ENCODE data around the gene GPX2. TPM values are rescaled to one million over a fixed set of nuclear protein-coding genes. Genes with fewer than 3 reads are reported as not detected.
A peak's percentile ranks its signal among the peaks of the same experiment; 100 is the strongest.

Gene GPX2
- total RNA-seq, 3 donors from 2014 or later: 171 to 590 (median 288) TPM

GRCh38 chr14:64971943-64972791, 29.6 kb upstream of the GPX2 start, which contains the start of gene RAB15:
Gene RAB15 (minus strand): TSS chr14:64972336. CDS start chr14:64972076, 260 bp downstream.
- no peaks in the 10 kb centered on the region for H3K36me3 ChIP-seq (ENCODE audit: low read depth)
- peak within 1 kb of the TSS; percentile 38 for H3K4me3 ChIP-seq
- H3K9me3 ChIP-seq: no peaks in the 10 kb centered on the region
- peaks cover 17% of the 10 kb centered on the region for H3K4me1 ChIP-seq (ENCODE audit: low read depth)
- TF ChIP-seq, protein P1, sequence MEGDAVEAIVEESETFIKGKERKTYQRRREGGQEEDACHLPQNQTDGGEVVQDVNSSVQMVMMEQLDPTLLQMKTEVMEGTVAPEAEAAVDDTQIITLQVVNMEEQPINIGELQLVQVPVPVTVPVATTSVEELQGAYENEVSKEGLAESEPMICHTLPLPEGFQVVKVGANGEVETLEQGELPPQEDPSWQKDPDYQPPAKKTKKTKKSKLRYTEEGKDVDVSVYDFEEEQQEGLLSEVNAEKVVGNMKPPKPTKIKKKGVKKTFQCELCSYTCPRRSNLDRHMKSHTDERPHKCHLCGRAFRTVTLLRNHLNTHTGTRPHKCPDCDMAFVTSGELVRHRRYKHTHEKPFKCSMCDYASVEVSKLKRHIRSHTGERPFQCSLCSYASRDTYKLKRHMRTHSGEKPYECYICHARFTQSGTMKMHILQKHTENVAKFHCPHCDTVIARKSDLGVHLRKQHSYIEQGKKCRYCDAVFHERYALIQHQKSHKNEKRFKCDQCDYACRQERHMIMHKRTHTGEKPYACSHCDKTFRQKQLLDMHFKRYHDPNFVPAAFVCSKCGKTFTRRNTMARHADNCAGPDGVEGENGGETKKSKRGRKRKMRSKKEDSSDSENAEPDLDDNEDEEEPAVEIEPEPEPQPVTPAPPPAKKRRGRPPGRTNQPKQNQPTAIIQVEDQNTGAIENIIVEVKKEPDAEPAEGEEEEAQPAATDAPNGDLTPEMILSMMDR (IDR thresholded peaks at IDR 0.05): no peak
- intact Hi-C loops (cut with DNase I, micrococcal nuclease): no loop called here
- DNase-seq: peak; percentile 29 to 68 (median 60)
- ATAC-seq: peak; percentile 57

GRCh38 chr14:64971491-64971942, 29.0 kb upstream of the GPX2 start:
- ATAC-seq (peak; percentile 2), DNase-seq (peak in 1 of 3 donors; percentile 19)
- Histone ChIP-seq H3K9me3 (no peaks in the 10 kb centered on the region), H3K36me3 (ENCODE audit: low read depth) (no peaks in the 10 kb centered on the region), H3K4me3 (peak overlapping the region; percentile 38), H3K4me1 (ENCODE audit: low read depth) (peaks cover 17% of the 10 kb centered on the region)
- TF ChIP-seq, protein P1 (IDR thresholded peaks at IDR 0.05): no peak
- intact Hi-C loops (cut with DNase I, micrococcal nuclease): no loop called here

DNA sequence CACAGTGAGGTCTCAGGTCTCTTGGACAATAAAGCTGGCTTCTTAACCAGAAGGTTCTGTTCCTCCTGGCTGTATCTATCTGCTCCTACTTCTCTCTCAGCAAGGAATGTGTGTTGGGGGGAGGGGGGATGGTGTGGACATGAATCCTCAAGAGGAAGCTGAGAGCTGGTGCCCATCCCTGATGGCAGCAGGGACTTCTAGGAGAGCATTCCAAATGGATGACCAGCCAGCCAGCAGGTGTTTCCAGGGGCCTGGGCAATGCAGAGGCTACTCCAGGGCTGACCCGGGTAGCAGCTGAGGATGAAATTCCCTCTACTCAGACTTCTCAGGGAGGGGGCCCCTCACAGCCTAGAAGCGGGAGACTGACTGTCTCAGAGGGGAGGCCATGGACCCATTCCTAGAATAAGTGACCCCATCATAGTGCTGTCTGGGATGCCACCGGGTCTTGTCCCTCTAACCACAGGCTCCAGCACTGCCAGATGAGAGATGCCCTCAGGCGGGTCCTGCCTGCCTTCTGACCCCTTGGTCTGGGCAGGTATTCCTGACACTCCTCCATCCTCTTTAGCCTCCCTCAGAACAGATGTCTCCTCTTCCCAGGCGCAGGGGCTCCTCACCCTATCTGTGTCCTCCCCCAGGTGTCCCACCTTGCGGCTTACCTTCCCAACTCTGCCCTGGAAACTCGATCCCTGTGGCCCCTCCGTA, 28.4 kb upstream of the GPX2 start:
- ATAC-seq: peak; percentile 19
- H3K4me3 ChIP-seq: no peak overlapping the region
- peak in 1 of 3 donors; percentile 36 for DNase-seq
- TF ChIP-seq, protein P1 (IDR thresholded peaks at IDR 0.05): no peak
- H3K4me1 ChIP-seq (ENCODE audit: low read depth): peaks cover 17% of the 10 kb centered on the region
- intact Hi-C loops (cut with DNase I, micrococcal nuclease): no loop called here
- no peaks in the 10 kb centered on the region for H3K9me3 ChIP-seq
- H3K36me3 ChIP-seq (ENCODE audit: low read depth): no peaks in the 10 kb centered on the region

DNA sequence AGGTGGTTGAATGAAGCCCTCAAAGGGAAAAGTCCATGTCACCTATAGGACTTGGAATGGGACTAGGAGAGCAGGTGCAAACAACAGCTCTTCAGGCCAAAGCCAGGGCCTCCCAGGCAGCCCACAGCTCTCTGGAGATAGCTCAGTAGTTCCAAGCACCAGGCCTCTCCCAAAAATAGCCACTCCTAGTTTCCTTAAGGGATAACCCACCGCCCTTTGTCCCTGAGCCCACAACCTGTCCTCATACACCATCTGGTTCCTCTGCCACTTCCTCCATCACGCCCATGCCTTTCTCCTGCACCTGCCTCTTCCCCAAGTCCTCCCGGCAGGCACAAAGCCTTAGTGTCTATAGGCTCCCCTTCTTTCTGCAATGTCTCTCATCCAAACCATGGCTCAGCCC, 27.5 kb upstream of the GPX2 start:
- H3K4me3 ChIP-seq: no peak overlapping the region
- TF ChIP-seq, protein P1 (IDR thresholded peaks at IDR 0.05): no peak
- H3K4me1 ChIP-seq (ENCODE audit: low read depth): peaks cover 17% of the 10 kb centered on the region
- no peaks in the 10 kb centered on the region for H3K9me3 ChIP-seq
- intact Hi-C loops (cut with DNase I, micrococcal nuclease): no loop called here
- peak; percentile 73 for ATAC-seq
- peak; percentile 52 to 57 (median 55) for DNase-seq
- no peaks in the 10 kb centered on the region for H3K36me3 ChIP-seq (ENCODE audit: low read depth)

DNA sequence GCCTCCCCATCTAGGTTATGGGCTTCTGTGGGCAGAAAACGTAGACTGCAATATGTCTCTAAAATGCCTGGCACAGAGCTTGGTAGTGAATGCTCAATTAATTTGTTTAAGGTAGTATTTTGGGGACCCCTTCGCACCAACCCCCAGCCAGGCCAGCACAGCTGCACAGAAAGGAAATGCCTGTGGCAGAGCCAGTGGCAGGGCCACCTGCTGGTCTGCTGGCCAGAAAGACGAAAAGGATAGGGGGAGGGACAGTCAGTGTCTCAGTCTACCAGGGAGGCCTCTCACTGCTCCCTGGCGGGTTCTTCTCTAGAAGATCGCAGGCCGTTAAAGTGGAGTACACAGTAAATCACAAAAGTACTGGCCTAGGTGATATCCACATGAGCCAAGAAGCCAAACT, 26.1 kb upstream of the GPX2 start:
- TF ChIP-seq, protein P1 (IDR thresholded peaks at IDR 0.05): no peak
- Histone ChIP-seq H3K36me3 (ENCODE audit: low read depth) (no peaks in the 10 kb centered on the region), H3K4me3 (no peak overlapping the region), H3K4me1 (ENCODE audit: low read depth) (peaks cover 17% of the 10 kb centered on the region), H3K9me3 (no peaks in the 10 kb centered on the region)
- DNase-seq (no peak), ATAC-seq (no peak)
- intact Hi-C loops (cut with DNase I, micrococcal nuclease): no loop called here
